Tibial artery (tissue), 4 donors: ENCODE measurements around the gene RNF144B.

Source experiments
- DNase-seq, 2 donors: peaks; one replicate each; pipeline ENCODE4 v3.0.0-alpha.2; 2019
- H3K27ac ChIP-seq, 2 donors: fragments of 200-600 bp; sonication (generic) in 1 of 2; 1 replicate in 1 of 2; 2 replicates in 1 of 2; pipeline ENCODE4 v1.5.1; 2018 to 2019; ENCODE audit warnings: mild to moderate bottlenecking in 1 of 2
- H3K27me3 ChIP-seq, 2 donors: fragments of 200-600 bp; sonication (generic) in 1 of 2; one replicate each; pipeline versions ENCODE4 v1.5.1 to v1.6.0; 2016 to 2019
- H3K36me3 ChIP-seq, 3 donors: fragments of 200-600 bp; sonication (generic) in 2 of 3; one replicate each; pipeline ENCODE4 v1.5.1; 2016 to 2019; ENCODE audit warnings: mild to moderate bottlenecking in 2 of 3
- H3K4me1 ChIP-seq, 4 donors: fragments of 200-600 bp; sonication (generic) in 2 of 4; 1 replicate in 3 of 4; 2 replicates in 1 of 4; pipeline ENCODE4 v1.5.1; 2016 to 2019
- H3K4me3 ChIP-seq, 2 donors: fragments of 200-600 bp; sonication (generic) in 1 of 2; 1 replicate in 1 of 2; 2 replicates in 1 of 2; pipeline ENCODE4 v1.5.1; 2018 to 2019; ENCODE audit warnings: mild to moderate bottlenecking in 2 of 2
- H3K9me3 ChIP-seq, 3 donors: fragments of 200-600 bp; sonication (generic) in 1 of 3; one replicate each; pipeline ENCODE4 v1.5.1; 2016 to 2019
- intact Hi-C: fragments of 100-400 bp; cut with DNase I; formaldehyde crosslinking; loops from one replicate; pipeline ENCODE4 v1.15.0; 2023; ENCODE audit warnings: low total_unique reads
- TF ChIP-seq, protein P1 (sequence below), 2 experiments: fragments of 200-600 bp in 1 of 2; fragments of 450-650 bp in 1 of 2; IDR thresholded peaks; one replicate each; pipeline ENCODE4 v1.5.1; 2017 to 2019; ENCODE audit warnings: antibody characterized with exemption in 2 of 2, mild to moderate bottlenecking in 1 of 2, moderate library complexity in 1 of 2

RNF144B gene

DNA sequence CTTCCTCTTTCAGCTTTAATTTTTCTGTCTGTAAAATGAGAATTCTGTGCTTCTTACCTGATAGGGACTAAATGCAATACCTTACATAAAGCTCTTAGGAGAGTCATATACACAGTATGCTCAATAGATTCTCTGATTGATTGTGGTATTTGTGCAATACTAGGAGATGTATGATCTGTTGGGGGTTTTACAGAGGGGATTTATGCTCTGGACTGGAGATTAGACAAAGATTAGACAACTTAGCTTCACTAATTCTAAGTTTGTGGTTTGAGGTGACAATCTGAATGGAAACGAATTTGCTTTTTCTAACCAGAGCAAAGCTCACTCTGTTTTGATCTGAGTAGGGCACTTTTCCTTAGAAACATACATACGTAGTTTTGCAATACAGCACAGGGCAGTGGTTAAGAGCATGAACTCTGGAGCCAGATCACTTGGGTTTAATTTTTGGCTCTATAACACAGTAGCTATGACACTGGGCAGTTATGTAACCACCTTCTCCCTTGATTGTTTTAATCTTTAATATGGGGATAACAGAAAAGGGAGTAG is 126.2 kb downstream of the RNF144B start:
- no peak overlapping the region for H3K27ac ChIP-seq
- H3K4me3 ChIP-seq, result no peak overlapping the region
- H3K36me3 ChIP-seq, result no peaks in the 10 kb centered on the region
- H3K27me3 ChIP-seq, result no peaks in the 10 kb centered on the region
- DNase-seq, result no peak
- no peaks in the 10 kb centered on the region for H3K9me3 ChIP-seq
- intact Hi-C loops, result no loop called here
- peaks cover 0 to 11% (median 2%) of the 10 kb centered on the region in 4 donors for H3K4me1 ChIP-seq
- TF ChIP-seq, protein P1, sequence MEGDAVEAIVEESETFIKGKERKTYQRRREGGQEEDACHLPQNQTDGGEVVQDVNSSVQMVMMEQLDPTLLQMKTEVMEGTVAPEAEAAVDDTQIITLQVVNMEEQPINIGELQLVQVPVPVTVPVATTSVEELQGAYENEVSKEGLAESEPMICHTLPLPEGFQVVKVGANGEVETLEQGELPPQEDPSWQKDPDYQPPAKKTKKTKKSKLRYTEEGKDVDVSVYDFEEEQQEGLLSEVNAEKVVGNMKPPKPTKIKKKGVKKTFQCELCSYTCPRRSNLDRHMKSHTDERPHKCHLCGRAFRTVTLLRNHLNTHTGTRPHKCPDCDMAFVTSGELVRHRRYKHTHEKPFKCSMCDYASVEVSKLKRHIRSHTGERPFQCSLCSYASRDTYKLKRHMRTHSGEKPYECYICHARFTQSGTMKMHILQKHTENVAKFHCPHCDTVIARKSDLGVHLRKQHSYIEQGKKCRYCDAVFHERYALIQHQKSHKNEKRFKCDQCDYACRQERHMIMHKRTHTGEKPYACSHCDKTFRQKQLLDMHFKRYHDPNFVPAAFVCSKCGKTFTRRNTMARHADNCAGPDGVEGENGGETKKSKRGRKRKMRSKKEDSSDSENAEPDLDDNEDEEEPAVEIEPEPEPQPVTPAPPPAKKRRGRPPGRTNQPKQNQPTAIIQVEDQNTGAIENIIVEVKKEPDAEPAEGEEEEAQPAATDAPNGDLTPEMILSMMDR (IDR thresholded peaks at IDR 0.05), result no peak

DNA sequence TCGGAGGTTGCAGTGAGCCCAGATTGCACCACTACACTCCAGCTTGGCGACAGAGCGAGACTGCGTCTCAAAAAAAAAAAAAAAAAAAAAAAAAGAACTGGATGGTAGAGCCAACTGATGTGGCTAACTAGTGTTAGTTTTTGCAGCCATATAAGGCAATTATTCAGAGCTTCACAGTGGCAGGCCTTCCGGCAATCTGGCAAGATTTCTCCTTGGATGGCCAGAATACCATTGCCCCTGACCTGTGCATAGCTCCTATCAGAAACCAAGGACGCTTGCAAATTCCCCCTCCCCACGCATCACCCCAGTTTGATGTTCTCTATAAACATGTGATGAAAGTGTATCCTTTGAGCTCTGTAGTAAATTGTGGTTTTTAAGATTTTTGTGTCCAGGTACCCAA is 127.0 kb downstream of the RNF144B start:
- Histone ChIP-seq H3K4me1 (peaks cover 0 to 11% (median 2%) of the 10 kb centered on the region in 4 donors), H3K9me3 (no peaks in the 10 kb centered on the region), H3K4me3 (no peak overlapping the region), H3K36me3 (no peaks in the 10 kb centered on the region), H3K27ac (no peak overlapping the region), H3K27me3 (no peaks in the 10 kb centered on the region)
- DNase-seq, result no peak
- TF ChIP-seq, protein P1 (IDR thresholded peaks at IDR 0.05), result no peak
- intact Hi-C loops, result no loop called here

DNA sequence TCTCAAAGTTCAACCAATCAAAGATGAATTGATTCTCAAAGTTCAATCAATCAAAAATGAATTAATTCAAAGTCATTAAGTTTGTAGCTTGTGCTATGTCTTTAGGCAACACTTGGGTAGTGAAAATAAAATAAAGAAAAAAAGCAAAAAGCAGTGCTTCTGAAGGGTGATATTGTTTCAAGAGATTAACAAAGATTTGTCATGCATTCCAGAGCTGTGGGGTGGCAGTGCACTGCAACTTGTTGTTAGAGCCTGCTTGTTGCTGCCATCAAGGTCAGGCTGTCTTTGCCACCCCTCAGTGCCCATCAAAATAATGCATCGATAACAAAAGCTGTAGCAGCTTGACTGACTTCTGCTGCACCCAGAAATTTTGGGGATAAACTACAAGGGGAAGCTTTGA is 128.6 kb downstream of the RNF144B start:
- no peak for DNase-seq
- H3K27me3 ChIP-seq, result no peaks in the 10 kb centered on the region
- no peaks in the 10 kb centered on the region for H3K9me3 ChIP-seq
- no peaks in the 10 kb centered on the region for H3K36me3 ChIP-seq
- TF ChIP-seq, protein P1 (IDR thresholded peaks at IDR 0.05), result no peak
- no peak overlapping the region for H3K27ac ChIP-seq
- H3K4me1 ChIP-seq, result no peaks in the 10 kb centered on the region
- no peak overlapping the region for H3K4me3 ChIP-seq
- intact Hi-C loops, result no loop called here
